Glomerular endothelial cell (primary cell): ENCODE results near the gene ARHGAP40. TPM values are rescaled to one million over a fixed set of nuclear protein-coding genes. Genes with fewer than 3 reads are reported as not detected.

Experiments
- DNase-seq: peaks from one replicate; pipeline ENCODE4 v3.0.0-alpha.2; 2011; ENCODE audit warnings: low read depth, low spot score; ENCODE audit errors: extremely low read depth
- total RNA-seq: library from RNA; depleted of rRNA; stranded (reverse); fragments of >200 nt; gene quantifications from 2 replicates; pipeline ENCODE4 v1.2.3, GENCODE V29; 2015

The ARHGAP40 gene
- total RNA-seq, 1 donor from 2014 or later = not detected

DNA sequence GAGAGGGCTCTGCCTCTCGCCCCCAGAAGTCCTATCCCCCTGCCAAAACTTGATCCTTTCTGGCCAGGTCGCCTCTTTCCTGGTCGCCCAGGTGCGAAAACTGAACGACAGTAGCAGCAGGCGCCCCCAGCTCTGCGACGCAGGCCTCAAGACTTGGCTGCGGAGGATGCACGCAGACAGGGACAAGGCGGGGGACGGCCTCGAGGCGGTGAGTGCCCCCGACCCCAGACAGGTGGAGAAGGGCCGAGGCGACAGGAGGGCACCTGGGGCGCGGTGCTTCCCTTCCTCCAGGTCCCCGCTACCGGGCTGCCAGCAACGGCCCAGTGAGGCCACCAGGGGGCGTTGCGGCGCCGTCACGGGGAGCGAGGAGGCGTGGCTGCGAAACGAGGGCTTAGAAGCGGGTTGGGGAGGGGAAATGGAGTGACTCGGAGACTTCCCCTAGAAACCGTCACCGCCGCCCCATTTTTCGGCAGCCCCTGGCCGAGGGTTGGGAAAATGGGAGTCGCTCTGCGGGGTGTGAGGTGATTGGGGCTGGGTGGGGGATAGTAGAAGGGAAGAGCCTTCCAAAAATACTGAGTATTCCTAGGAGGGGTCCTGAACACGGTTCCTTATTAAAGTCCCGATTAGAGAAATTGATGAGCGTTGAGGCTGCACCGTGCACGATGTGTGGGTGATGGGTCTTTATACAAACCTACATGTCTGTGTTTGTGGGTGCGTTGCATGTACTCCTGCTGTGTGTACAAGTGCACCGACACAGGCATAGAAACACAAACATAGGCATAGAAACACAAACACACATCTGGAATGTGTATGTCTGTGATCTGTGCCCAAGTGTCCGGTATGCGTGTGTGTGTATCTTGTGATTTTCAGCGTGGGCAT is 44.6 kb downstream of the ARHGAP40 start:
- DNase-seq = no peak

GRCh38 chr20:38649275-38649891 is 47.8 kb downstream of the ARHGAP40 start:
- DNase-seq = no peak

- no peak for DNase-seq
Observed at GRCh38 chr20:38650010-38650409, 48.4 kb downstream of the ARHGAP40 start.

GRCh38 chr20:38651154-38651553 is 49.5 kb downstream of the ARHGAP40 start:
- DNase-seq = no peak

DNA sequence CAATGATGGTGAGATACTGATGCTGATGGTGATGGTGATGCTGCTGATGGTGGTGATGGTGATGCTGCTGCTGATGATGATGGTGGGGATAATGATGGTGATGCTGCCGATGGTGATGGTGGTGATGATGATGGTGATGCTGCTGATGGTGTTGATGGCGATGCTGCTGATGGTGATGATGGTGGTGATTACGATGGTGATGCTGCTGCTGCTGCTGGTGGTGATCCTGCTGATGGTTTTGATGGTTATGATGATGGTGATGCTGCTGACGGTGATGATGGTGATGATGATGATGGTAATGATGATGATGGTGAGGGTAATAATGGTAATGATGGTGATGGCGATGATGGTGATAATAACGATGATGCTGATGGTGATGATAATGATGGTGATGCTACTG is 50.0 kb downstream of the ARHGAP40 start:
- no peak for DNase-seq

GRCh38 chr20:38652995-38653394 is 51.4 kb downstream of the ARHGAP40 start:
- no peak for DNase-seq

DNA sequence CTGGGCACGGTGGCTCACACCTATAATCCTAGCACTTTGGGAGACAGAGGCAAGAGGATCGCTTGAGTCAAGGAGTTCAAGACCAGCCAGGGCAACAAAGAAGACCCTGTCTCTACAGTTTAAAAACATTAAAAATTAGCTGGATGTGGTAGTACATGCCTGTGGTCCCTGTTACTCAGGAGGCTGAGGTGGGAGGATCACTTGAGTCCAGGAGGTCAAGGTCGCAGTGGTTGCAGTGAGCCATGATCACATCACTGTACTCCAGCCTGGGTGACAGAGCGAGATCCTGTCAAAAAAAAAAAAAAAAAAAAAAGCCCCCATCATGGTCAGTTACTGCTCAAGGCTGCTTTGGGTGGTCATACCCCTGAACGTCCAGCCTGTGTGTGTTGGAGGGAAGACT is 55.8 kb downstream of the ARHGAP40 start:
- no peak for DNase-seq

DNA sequence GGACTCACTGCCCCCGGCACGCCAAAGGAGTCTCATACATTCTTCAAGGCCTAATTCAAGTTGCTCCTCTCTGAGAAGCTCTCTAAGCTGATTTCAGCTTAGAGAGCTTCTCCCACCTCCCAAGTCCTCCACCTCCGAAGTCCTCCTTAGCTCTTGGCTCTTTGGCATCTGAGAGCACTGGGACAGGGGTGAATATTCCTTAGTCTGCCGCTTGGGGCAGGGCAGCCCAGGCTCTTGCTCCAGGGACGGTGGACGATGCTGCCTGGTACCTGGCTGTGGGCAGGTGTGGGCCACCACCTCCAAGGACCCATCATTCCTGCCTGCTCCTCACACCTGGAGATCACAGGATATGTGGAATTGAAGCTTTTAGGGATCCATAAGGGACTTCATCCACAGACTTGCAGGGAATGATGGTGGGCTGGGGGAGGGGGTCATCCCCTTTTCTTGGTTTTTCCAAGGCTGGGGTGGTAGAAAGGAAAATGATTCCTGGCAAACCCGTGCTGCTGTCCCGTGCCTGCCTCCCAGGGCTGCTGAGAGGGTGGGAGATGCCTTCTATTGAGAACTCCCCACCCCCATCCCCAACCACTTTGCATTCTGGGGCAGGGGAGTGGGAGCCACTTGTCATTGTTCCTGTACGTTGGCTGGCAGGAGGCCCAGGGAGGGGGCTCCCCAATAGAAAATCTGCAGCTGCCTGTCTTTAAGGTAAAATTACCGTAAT is 57.4 kb downstream of the ARHGAP40 start:
- no peak for DNase-seq

- DNase-seq = no peak
Observed at GRCh38 chr20:38659597-38659880, 57.9 kb downstream of the ARHGAP40 start.

DNA sequence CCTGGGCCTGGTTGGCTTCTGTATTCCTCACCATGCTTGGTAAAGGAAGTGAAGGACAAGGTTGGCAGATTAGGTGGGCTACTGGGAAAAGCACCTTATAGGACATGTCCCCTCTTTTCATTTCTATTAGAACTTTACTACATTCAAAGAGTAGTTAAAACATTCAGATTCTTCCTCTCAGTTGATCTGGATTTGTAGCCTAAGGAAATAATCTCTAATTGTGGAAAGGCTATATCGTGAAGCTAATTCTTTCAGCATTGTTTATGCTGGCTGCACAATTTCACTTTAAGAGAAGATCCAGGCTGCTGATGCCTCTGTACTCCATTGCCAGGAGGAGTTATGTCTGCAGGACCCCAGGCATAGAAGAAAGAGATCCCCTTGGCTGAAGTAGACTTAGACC is 58.8 kb downstream of the ARHGAP40 start:
- no peak for DNase-seq

DNA sequence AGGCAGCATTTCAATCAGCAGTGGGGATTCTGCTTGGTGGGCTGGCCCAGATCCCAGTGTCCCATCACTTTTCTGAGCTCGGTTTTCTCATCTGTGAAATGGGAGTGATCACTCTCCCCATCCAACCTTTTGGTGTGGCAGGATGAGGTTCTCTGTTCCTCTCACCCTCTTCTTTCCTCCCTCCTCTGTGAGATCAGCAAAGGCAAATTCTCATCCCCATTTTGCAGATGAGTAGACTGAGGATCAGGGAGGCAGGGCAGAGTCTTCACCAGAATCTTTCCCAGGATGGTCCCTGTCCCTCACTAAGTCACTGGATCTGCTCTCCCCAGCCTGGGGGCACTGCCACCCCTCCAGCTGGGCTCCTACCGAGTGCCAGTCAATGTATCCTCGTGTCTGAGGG is 62.1 kb downstream of the ARHGAP40 start:
- no peak for DNase-seq

DNA sequence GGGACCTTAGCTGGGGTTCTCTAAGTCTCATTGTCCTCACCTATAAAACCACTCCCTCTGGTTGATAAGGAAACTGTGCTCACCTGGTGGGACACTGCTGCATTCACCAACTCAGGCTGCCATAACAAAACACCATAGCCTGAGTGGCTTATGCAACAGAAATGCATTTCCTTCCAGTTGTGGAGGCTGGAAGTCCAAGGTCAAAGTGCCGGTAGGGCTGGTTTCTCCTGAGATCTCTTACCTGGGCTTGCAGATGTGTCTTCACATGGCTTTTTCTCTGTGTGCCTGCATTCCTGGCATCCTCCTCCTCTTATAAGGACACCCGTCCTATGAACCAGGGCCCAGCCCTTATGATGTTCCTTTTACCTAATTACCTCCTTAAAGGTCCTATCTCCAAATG is 62.7 kb downstream of the ARHGAP40 start:
- DNase-seq = no peak

GRCh38 chr20:38665094-38665493 is 63.5 kb downstream of the ARHGAP40 start:
- DNase-seq = no peak

DNA sequence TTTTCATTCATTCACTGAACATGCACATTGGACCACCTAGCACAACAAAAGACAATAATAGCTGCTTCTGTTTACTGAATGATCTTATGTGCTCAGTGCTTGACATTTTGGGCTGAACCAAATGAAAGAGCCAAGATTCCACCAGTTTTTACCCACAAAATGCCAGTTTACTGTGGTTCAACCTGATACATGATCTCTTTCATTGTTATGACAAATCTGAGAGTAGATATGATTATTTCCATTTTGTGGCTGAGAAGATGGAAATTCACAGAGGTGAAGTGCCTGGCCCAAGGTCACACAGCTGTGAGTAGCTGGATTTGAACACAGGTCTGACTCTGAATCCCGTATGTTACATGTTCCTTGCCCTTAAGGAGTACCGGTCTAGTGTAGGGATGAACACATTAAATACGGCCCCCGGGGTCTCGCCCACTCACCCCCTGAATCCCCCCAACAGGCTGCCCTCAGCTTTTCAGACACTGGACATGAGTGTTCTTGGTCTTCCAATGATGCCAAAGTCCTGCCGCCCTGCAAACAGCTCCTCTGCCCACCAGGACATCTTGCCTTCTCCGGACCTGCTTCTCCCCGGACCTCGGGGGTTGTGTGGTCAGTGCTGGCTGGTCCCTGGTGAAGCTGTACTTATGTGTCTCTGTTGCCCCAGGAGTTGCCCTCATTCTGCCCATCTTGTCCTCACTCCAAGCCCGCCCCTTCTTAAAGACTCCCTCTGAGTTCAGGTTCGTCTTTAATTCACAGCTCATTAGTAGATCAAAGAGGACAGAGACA is 64.1 kb downstream of the ARHGAP40 start:
- DNase-seq = no peak

GRCh38 chr20:38667417-38667956 is 65.9 kb downstream of the ARHGAP40 start:
- DNase-seq = no peak

DNA sequence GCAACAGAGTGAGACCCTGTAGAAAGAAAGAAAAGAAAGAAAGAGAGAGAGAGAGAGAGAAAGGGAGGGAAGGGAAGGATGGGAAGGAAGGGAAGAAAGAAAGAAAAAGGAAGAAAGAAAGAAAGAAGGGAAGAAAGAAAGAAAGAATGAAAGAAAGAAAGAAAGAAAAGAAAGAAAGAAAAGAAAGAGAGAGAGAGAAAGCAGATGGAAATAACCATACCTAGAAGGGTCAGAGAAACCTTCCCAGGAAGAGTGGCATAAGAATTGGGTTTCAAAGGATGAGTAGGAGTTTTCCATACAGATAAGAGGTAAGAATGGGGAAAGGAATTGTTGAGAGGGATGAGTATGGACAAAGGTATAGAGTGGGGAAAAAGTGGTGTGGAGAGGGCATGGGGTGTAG is 68.1 kb downstream of the ARHGAP40 start:
- DNase-seq = no peak

DNA sequence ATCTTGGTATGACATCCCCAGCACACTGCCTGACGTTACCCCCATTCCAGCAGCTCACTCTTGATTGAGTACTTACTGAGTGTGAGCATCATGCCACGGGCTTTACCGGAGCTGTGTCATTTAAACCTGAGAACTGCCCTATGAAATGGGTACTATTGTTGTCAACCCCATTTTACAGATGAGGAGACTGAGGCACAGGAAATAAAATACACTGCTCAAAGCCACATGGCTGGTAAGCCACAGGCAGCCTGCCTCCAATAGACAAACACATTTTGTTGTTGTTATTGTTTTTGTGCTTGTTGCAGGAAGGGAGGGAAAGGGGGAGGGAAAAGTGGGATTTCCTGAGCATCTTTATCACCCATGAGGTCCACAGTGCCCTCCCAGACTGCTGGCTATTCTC is 69.2 kb downstream of the ARHGAP40 start:
- DNase-seq = no peak

- DNase-seq = no peak
Observed at GRCh38 chr20:38671186-38671585, 69.6 kb downstream of the ARHGAP40 start.

- DNase-seq = no peak
Observed at GRCh38 chr20:38671701-38672292, 70.2 kb downstream of the ARHGAP40 start.

GRCh38 chr20:38672504-38672903 is 70.9 kb downstream of the ARHGAP40 start:
- DNase-seq = no peak
